RWPE1 (cell line): Measurements from ENCODE around the gene RBM12.

Experiments
- CTCF ChIA-PET: fragments of 350-600 bp; sonication (Branson Sonifier 250); formaldehyde crosslinking; extraction: SDS; loops from one replicate; lab custom pipeline; 2021; lab: Yijun Ruan, JAX
- POLR2A ChIA-PET: fragments of 400-600 bp; formaldehyde crosslinking; extraction: SDS; loops from one replicate; lab custom pipeline; 2020; ENCODE audit warnings: antibody characterized with exemption; ENCODE audit not compliant: low non-redundant PET; lab: Yijun Ruan, JAX
- DNase-seq: peaks from one replicate; pipeline ENCODE4 v3.0.0; 2012; ENCODE audit warnings: low spot score
- H3K27ac ChIP-seq: fragments of 450-650 bp; 2 replicates; pipeline ENCODE4 v1.5.1; 2017
- CTCF ChIP-seq: fragments of 450-650 bp; conservative IDR thresholded peaks from 2 replicates; pipeline ENCODE4 v1.5.1; 2017; ENCODE audit warnings: low read depth, mild to moderate bottlenecking

Gene RBM12

GRCh38 chr20:35665949-35666288 lies 1.2 kb upstream of the RBM12 start:
- ChIA-PET CTCF (interaction anchor here (0.6 to 0.8 kb wide), 5 partner anchors 22 to 1940 kb away, joined by 3 to 5 read pairs (median 3); no protein-coding TSS in a partner anchor), POLR2A (interaction anchor here (0.7 to 1.1 kb wide), 2 partner anchors 10 to 400 kb away, joined by 4 to 5 read pairs; no protein-coding TSS in a partner anchor)
- no peak for DNase-seq

GRCh38 chr20:35663516-35664465 lies 909 bp downstream of the RBM12 start:
- CTCF ChIA-PET = interaction anchor here (1.3 to 1.4 kb wide), 2 partner anchors 24 to 44 kb away, joined by 3 to 7 read pairs; no protein-coding TSS in a partner anchor
- POLR2A ChIA-PET = interaction anchor here (0.5 to 1.6 kb wide), 8 partner anchors 12 to 209 kb away, joined by 3 to 9 read pairs (median 5); partner anchors contain the start of genes CEP250 and RBM39
- peak; percentile 76 for DNase-seq
- H3K27ac ChIP-seq = peak overlapping the region; percentile 87
- TF ChIP-seq CTCF = no peak

More at GRCh38 chr20:35665949-35666288, 1.2 kb upstream of the RBM12 start:
- peak overlapping the region; percentile 87 for H3K27ac ChIP-seq
- no peak for TF ChIP-seq CTCF

GRCh38 chr20:35662551-35662950 lies 2.1 kb downstream of the RBM12 start:
- ChIA-PET CTCF (interaction anchor here (0.5 to 1.4 kb wide), 4 partner anchors 30 to 942 kb away, joined by 3 to 7 read pairs (median 4); no protein-coding TSS in a partner anchor), POLR2A (no interaction called here)
- TF ChIP-seq CTCF = no peak
- DNase-seq = no peak
- no peak overlapping the region for H3K27ac ChIP-seq

GRCh38 chr20:35661908-35662307 lies 2.8 kb downstream of the RBM12 start:
- ChIA-PET POLR2A (no interaction called here), CTCF (interaction anchor here (0.6 to 1.1 kb wide), 2 partner anchors 29 to 151 kb away, joined by 3 to 4 read pairs; no protein-coding TSS in a partner anchor)

GRCh38 chr20:35661053-35661452 lies 3.6 kb downstream of the RBM12 start:
- peak; percentile 41 for DNase-seq
- CTCF ChIA-PET = interaction anchor here (0.6 to 1.1 kb wide), 2 partner anchors 42 to 150 kb away, joined by 3 to 4 read pairs; no protein-coding TSS in a partner anchor
- H3K27ac ChIP-seq = no peak overlapping the region
- POLR2A ChIA-PET = no interaction called here
- TF ChIP-seq CTCF = no peak

More at GRCh38 chr20:35661908-35662307, 2.8 kb downstream of the RBM12 start:
- DNase-seq = no peak
- no peak overlapping the region for H3K27ac ChIP-seq
- TF ChIP-seq CTCF = no peak

DNA sequence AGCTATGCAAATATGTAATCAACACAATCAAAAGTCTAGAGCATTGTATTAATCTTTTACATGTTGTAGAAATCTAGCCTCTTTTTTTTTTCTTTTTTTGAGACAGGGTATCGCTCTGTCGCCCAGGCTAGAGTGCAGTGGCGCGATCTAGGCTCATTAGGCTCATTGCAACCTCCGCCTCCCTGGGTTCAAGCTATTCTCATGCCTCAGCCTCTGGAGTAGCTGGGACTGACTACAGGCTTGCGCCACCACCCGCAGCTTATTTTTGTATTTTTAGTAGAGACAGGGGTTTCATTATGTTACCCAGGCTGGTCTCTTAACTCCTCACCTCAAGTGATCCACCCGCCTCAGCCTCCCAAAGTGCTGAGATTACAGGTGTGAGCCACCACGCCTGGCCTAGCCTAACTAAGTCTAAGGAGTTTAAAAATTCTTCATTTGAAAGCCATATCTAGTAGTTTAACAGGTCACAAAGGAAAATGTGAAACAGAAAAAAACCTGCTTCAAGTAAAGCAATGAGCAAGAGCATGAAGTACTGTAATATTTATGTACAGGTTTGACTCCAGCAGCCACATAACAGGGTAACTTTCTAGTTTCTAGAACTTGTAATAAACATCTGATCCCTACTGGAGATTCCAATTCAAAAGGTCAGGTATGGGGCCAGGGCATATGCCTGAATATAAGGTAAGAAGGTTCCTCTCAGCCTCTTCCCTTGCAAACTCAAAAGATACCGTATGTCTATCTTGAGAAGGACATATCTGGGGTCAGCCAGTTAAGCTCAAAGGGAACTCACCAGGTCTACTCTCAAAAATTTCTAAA lies 4.4 kb downstream of the RBM12 start:
- CTCF ChIA-PET = interaction anchor here (0.6 to 1.1 kb wide), 5 partner anchors 12 to 221 kb away, joined by 3 to 4 read pairs (median 3); no protein-coding TSS in a partner anchor
- POLR2A ChIA-PET = no interaction called here
- H3K27ac ChIP-seq = no peak overlapping the region
- TF ChIP-seq CTCF = no peak
- DNase-seq = no peak
